Neuronal stem cell (in vitro differentiated cells): ENCODE results near the gene PTPRQ.

Experiments used
- DNase-seq: peaks from one replicate; pipeline ENCODE4 v3.0.0-alpha.2; 2013; ENCODE audit warnings: low spot score
- H2AFZ ChIP-seq: one replicate; pipeline ENCODE4 v1.6.1; 2013; ENCODE audit warnings: mild to moderate bottlenecking, low read length, inconsistent platforms
- H2AK5ac ChIP-seq: 2 replicates; pipeline ENCODE4 v1.6.1; 2013; ENCODE audit warnings: low read depth, mild to moderate bottlenecking, inconsistent platforms, low read length, moderate library complexity, mixed read lengths
- H2BK120ac ChIP-seq: 2 replicates; pipeline ENCODE4 v1.6.1; 2013; ENCODE audit warnings: low read depth, mild to moderate bottlenecking, inconsistent platforms, low read length, moderate library complexity, mixed read lengths
- H2BK12ac ChIP-seq: one replicate; pipeline ENCODE4 v1.6.1; 2013; ENCODE audit warnings: low read length, inconsistent platforms
- H2BK15ac ChIP-seq: 2 replicates; pipeline ENCODE4 v1.6.1; 2013; ENCODE audit warnings: mild to moderate bottlenecking, low read length, inconsistent platforms, mixed read lengths
- H2BK5ac ChIP-seq: one replicate; pipeline ENCODE4 v1.6.1; 2013; ENCODE audit warnings: inconsistent platforms, mild to moderate bottlenecking, low read length, moderate library complexity
- H3K14ac ChIP-seq: one replicate; pipeline ENCODE4 v1.6.1; 2013; ENCODE audit warnings: low read length, inconsistent platforms
- H3K18ac ChIP-seq: 2 replicates; pipeline ENCODE4 v1.6.1; 2013; ENCODE audit warnings: low read length, inconsistent platforms
- H3K23ac ChIP-seq: 2 replicates; pipeline ENCODE4 v1.6.1; 2013; ENCODE audit warnings: low read depth, mild to moderate bottlenecking, mixed read lengths, low read length, inconsistent platforms; ENCODE audit not compliant: poor library complexity
- H3K27ac ChIP-seq: replicated peaks from 3 replicates; pipeline ENCODE4 v1.5.1; 2013; ENCODE audit warnings: low read length, inconsistent platforms
- H3K27me3 ChIP-seq, 3 experiments: 2 replicates each; pipeline ENCODE4 v1.6.1; 2013; ENCODE audit warnings: low read length in 3 of 3, mild to moderate bottlenecking in 2 of 3, inconsistent platforms in 1 of 3, low read depth in 1 of 3, mixed read lengths in 1 of 3, moderate library complexity in 1 of 3; ENCODE audit not compliant: control insufficient read depth in 3 of 3, insufficient read depth in 3 of 3
- H3K36me3 ChIP-seq, 2 donors: replicated peaks in 1 of 2; 2 replicates each; pipeline ENCODE4 v1.6.1; 2013; ENCODE audit warnings: low read length in 2 of 2; ENCODE audit not compliant: control insufficient read depth in 2 of 2, insufficient read depth in 2 of 2
- H3K4ac ChIP-seq: 2 replicates; pipeline ENCODE4 v1.6.1; 2013; ENCODE audit warnings: inconsistent platforms, mild to moderate bottlenecking, low read length, moderate library complexity
- H3K4me1 ChIP-seq, 2 donors: 1 replicate in 1 of 2; 2 replicates in 1 of 2; pipeline ENCODE4 v1.6.1; 2013; ENCODE audit warnings: low read length in 2 of 2, low read depth in 1 of 2; ENCODE audit not compliant: control insufficient read depth in 2 of 2, insufficient read depth in 1 of 2
- H3K4me2 ChIP-seq: one replicate; pipeline ENCODE4 v1.6.1; 2013; ENCODE audit warnings: mild to moderate bottlenecking, low read length, inconsistent platforms; ENCODE audit not compliant: insufficient read depth, poor library complexity, severe bottlenecking
- H3K4me3 ChIP-seq, 2 donors: 2 replicates each; pipeline ENCODE4 v1.5.1; 2013; ENCODE audit warnings: low read length in 2 of 2, mild to moderate bottlenecking in 2 of 2, inconsistent platforms in 1 of 2, moderate library complexity in 1 of 2
- H3K79me1 ChIP-seq: one replicate; pipeline ENCODE4 v1.6.1; 2013; ENCODE audit warnings: low read depth, mild to moderate bottlenecking, inconsistent platforms, low read length, moderate library complexity
- H3K9ac ChIP-seq: one replicate; pipeline ENCODE4 v1.6.1; 2013; ENCODE audit warnings: mild to moderate bottlenecking, low read depth, low read length, inconsistent platforms; ENCODE audit not compliant: poor library complexity
- H3K9me3 ChIP-seq, 2 donors: replicated peaks in 1 of 2; 2 replicates each; pipeline versions ENCODE3 to v1.6.1; 2013; ENCODE audit warnings: low read length in 2 of 2, mild to moderate bottlenecking in 2 of 2, inconsistent platforms in 1 of 2, low read depth in 1 of 2, mixed read lengths in 1 of 2, moderate library complexity in 1 of 2; ENCODE audit not compliant: control insufficient read depth in 2 of 2, insufficient read depth in 1 of 2
- H4K8ac ChIP-seq: one replicate; pipeline ENCODE4 v1.6.1; 2013; ENCODE audit warnings: low read depth, mild to moderate bottlenecking, inconsistent platforms, low read length, moderate library complexity
- H4K91ac ChIP-seq: one replicate; pipeline ENCODE4 v1.6.1; 2013; ENCODE audit warnings: low read length, low read depth, mild to moderate bottlenecking, inconsistent platforms; ENCODE audit not compliant: poor library complexity
- WGBS, 2 donors: extraction: QIAGEN DNeasy Blood & Tissue Kit; methylation state at CpG; one replicate each; pipeline ENCODE4 v1.1.7; 2013; ENCODE audit warnings: missing lambda C conversion rate in 2 of 2, mixed read lengths in 1 of 2; ENCODE audit not compliant: insufficient read length in 2 of 2, insufficient replicate concordance in 1 of 2; ENCODE audit errors: extremely low coverage in 2 of 2; 5-methylcytosine and 5-hydroxymethylcytosine counted together

PTPRQ gene

GRCh38 chr12:80567401-80567800 lies 123.4 kb downstream of the PTPRQ start:
- Histone ChIP-seq H3K27me3 (no peaks in the 10 kb centered on the region), H3K4me3 (no peak overlapping the region)

GRCh38 chr12:80576641-80577418 lies 132.8 kb downstream of the PTPRQ start:
- no peak overlapping the region for H3K18ac ChIP-seq
- no peak overlapping the region for H3K23ac ChIP-seq
- no peaks in the 10 kb centered on the region for H3K27me3 ChIP-seq
- no peak overlapping the region for H2BK12ac ChIP-seq
- no peak overlapping the region for H2BK5ac ChIP-seq
- no peak overlapping the region for H2BK120ac ChIP-seq
- H3K4me2 ChIP-seq, result no peak overlapping the region
- H2BK15ac ChIP-seq, result no peak overlapping the region
- no peak overlapping the region for H4K8ac ChIP-seq
- no peak overlapping the region for H3K14ac ChIP-seq
- H3K4ac ChIP-seq, result no peak overlapping the region
- no peaks in the 10 kb centered on the region for H3K79me1 ChIP-seq
- H3K4me3 ChIP-seq, result no peak overlapping the region
- H4K91ac ChIP-seq, result no peak overlapping the region
- no peak overlapping the region for H2AK5ac ChIP-seq
- no peaks in the 10 kb centered on the region for H3K36me3 ChIP-seq
- no CpG with 5 or more reads among the region's 3 CpGs for WGBS, 2 donors
- no peaks in the 10 kb centered on the region for H3K9me3 ChIP-seq
- H3K27ac ChIP-seq, result no peak overlapping the region
- DNase-seq, result no peak
- H3K4me1 ChIP-seq, result no peaks in the 10 kb centered on the region
- H2AFZ ChIP-seq, result no peak overlapping the region
- no peak overlapping the region for H3K9ac ChIP-seq

More at GRCh38 chr12:80567401-80567800, 123.4 kb downstream of the PTPRQ start:
- H3K4ac ChIP-seq, result no peak overlapping the region
- no peak overlapping the region for H3K23ac ChIP-seq
- no peaks in the 10 kb centered on the region for H3K36me3 ChIP-seq
- H2AFZ ChIP-seq, result no peak overlapping the region
- DNase-seq, result no peak
- no peak overlapping the region for H3K14ac ChIP-seq
- no peak overlapping the region for H4K8ac ChIP-seq
- H3K4me2 ChIP-seq, result no peak overlapping the region
- no peak overlapping the region for H2BK12ac ChIP-seq
- no peak overlapping the region for H4K91ac ChIP-seq
- H3K79me1 ChIP-seq, result no peaks in the 10 kb centered on the region
- no peak overlapping the region for H2BK5ac ChIP-seq
- H2BK120ac ChIP-seq, result no peak overlapping the region
- no peak overlapping the region for H2AK5ac ChIP-seq
- H3K4me1 ChIP-seq, result no peaks in the 10 kb centered on the region
- H3K18ac ChIP-seq, result no peak overlapping the region
- H3K27ac ChIP-seq, result no peak overlapping the region
- H3K9me3 ChIP-seq, result no peaks in the 10 kb centered on the region
- no peak overlapping the region for H3K9ac ChIP-seq
- H2BK15ac ChIP-seq, result no peak overlapping the region

DNA sequence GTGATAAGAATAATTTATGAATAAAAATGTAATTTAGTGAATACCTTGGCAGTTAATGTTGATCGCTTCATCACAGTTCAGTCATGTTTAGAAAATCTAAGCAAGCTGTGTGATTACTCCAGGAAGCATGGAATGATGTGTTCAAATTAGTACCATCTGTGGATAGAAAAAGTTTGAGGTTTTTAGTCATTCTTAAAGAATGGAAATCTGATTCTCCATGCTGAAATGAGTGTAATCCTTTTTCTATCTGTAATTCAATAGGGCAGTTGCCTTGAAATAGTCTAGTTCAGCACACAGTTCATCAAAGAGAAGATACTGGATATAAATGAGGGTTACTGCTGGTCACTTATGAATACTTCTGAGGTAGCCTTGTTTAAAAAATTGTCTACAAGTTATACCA lies 136.2 kb downstream of the PTPRQ start:
- Histone ChIP-seq H2AFZ (no peak overlapping the region), H3K9ac (no peak overlapping the region), H2AK5ac (no peak overlapping the region), H3K14ac (no peak overlapping the region), H2BK12ac (no peak overlapping the region), H4K91ac (no peak overlapping the region), H3K4me1 (no peaks in the 10 kb centered on the region), H3K4me2 (no peak overlapping the region), H3K27ac (no peak overlapping the region), H3K36me3 (no peaks in the 10 kb centered on the region), H3K4me3 (no peak overlapping the region), H2BK120ac (no peak overlapping the region), H3K18ac (no peak overlapping the region), H3K23ac (no peak overlapping the region), H3K4ac (no peak overlapping the region), H3K9me3 (no peaks in the 10 kb centered on the region), H2BK5ac (no peak overlapping the region), H3K27me3 (no peaks in the 10 kb centered on the region), H3K79me1 (no peaks in the 10 kb centered on the region), H2BK15ac (no peak overlapping the region), H4K8ac (no peak overlapping the region)
- DNase-seq, result no peak
- WGBS, 2 donors, result no CpG with 5 or more reads among the region's 1 CpG

DNA sequence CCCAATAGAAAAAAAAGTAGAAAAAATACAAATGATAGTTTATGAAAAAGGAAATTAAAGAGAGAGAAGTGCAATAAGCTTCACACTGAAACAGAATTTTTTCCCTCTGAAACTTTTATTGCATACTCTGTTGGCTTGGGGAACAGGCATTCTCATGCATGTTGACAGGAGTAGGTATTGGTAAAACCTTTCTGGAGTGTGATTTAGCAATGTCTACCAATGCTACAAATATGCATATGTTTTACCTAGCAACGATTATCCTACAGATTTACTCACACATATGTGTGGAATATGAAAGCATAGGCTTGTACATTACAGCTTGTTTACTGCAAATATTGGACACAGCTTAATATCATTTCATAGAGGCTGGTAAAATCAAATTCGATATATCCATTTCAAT lies 137.7 kb downstream of the PTPRQ start:
- H2AFZ ChIP-seq, result no peak overlapping the region
- no peaks in the 10 kb centered on the region for H3K27me3 ChIP-seq
- H3K4me3 ChIP-seq, result no peak overlapping the region
- H2BK120ac ChIP-seq, result no peak overlapping the region
- H2AK5ac ChIP-seq, result no peak overlapping the region
- H3K27ac ChIP-seq, result no peak overlapping the region
- no peak for DNase-seq
- H3K4me1 ChIP-seq, result no peaks in the 10 kb centered on the region
- no peak overlapping the region for H3K9ac ChIP-seq
- no peak overlapping the region for H2BK12ac ChIP-seq
- H2BK15ac ChIP-seq, result no peak overlapping the region
- no peaks in the 10 kb centered on the region for H3K9me3 ChIP-seq
- H3K23ac ChIP-seq, result no peak overlapping the region
- H3K14ac ChIP-seq, result no peak overlapping the region
- no peaks in the 10 kb centered on the region for H3K36me3 ChIP-seq
- WGBS, 2 donors, result no CpG with 5 or more reads among the region's 2 CpGs
- no peak overlapping the region for H4K91ac ChIP-seq
- no peak overlapping the region for H2BK5ac ChIP-seq
- no peak overlapping the region for H3K18ac ChIP-seq
- no peak overlapping the region for H3K4ac ChIP-seq
- H4K8ac ChIP-seq, result no peak overlapping the region
- H3K4me2 ChIP-seq, result no peak overlapping the region
- no peaks in the 10 kb centered on the region for H3K79me1 ChIP-seq
